GM23248 (cell line): ENCODE measurements around the gene XRN2. TPM values are rescaled to one million over a fixed set of nuclear protein-coding genes. Genes with fewer than 3 reads are reported as not detected.

Experiments
- DNase-seq: peaks from one replicate; pipeline ENCODE4 v3.0.0-alpha.2; 2015
- H2AFZ ChIP-seq: fragments of 200-600 bp; sonication (generic); 2 replicates; pipeline ENCODE4 v1.6.1; 2016; ENCODE audit warnings: antibody characterized with exemption
- H3F3A ChIP-seq: fragments of 200-600 bp; sonication (generic); 2 replicates; pipeline ENCODE4 v1.6.1; 2016; ENCODE audit warnings: mild to moderate bottlenecking, antibody characterized with exemption, mixed run types; ENCODE audit not compliant: insufficient read depth
- H3K27ac ChIP-seq: fragments of 200-600 bp; sonication (generic); 2 replicates; pipeline ENCODE4 v1.5.1; 2016; ENCODE audit warnings: mild to moderate bottlenecking
- H3K27me3 ChIP-seq: fragments of 200-600 bp; sonication (generic); replicated peaks from 2 replicates; pipeline ENCODE4 v1.6.1; 2016; ENCODE audit warnings: mild to moderate bottlenecking; ENCODE audit not compliant: insufficient read depth
- H3K36me3 ChIP-seq: fragments of 200-600 bp; sonication (generic); 2 replicates; pipeline ENCODE4 v1.6.1; 2016; ENCODE audit warnings: low read depth, mild to moderate bottlenecking
- H3K4me1 ChIP-seq: fragments of 200-600 bp; sonication (generic); 2 replicates; pipeline ENCODE4 v1.6.1; 2016; ENCODE audit warnings: mild to moderate bottlenecking; ENCODE audit not compliant: insufficient read depth
- H3K4me2 ChIP-seq: fragments of 200-600 bp; sonication (generic); one replicate; pipeline ENCODE4 v1.6.1; 2016; ENCODE audit warnings: mild to moderate bottlenecking; ENCODE audit not compliant: unreplicated experiment
- H3K4me3 ChIP-seq: fragments of 200-600 bp; sonication (generic); 2 replicates; pipeline ENCODE4 v1.5.1; 2016; ENCODE audit warnings: mild to moderate bottlenecking
- H3K79me2 ChIP-seq: fragments of 200-600 bp; sonication (generic); 2 replicates; pipeline ENCODE4 v1.6.1; 2016; ENCODE audit warnings: mild to moderate bottlenecking; ENCODE audit not compliant: insufficient read depth
- H3K9ac ChIP-seq: fragments of 200-600 bp; sonication (generic); 2 replicates; pipeline ENCODE4 v1.6.1; 2016; ENCODE audit warnings: mild to moderate bottlenecking
- H3K9me2 ChIP-seq: fragments of 200-600 bp; sonication (generic); 2 replicates; pipeline ENCODE4 v1.6.1; 2016; ENCODE audit warnings: mixed run types, mild to moderate bottlenecking, moderate library complexity; ENCODE audit not compliant: insufficient read depth
- H3K9me3 ChIP-seq: fragments of 200-600 bp; sonication (generic); one replicate; pipeline ENCODE4 v1.6.1; 2017; ENCODE audit warnings: low read depth
- H4K20me1 ChIP-seq: fragments of 200-600 bp; sonication (generic); 2 replicates; pipeline ENCODE4 v1.6.0; 2016; ENCODE audit not compliant: insufficient read depth
- EZH2 ChIP-seq: fragments of 200-600 bp; sonication (generic); IDR thresholded peaks from 2 replicates; pipeline ENCODE4 v1.6.1; 2018; ENCODE audit warnings: antibody characterized with exemption, mild to moderate bottlenecking; ENCODE audit not compliant: insufficient read depth, poor library complexity, severe bottlenecking
- EZH2phosphoT487 ChIP-seq: fragments of 200-600 bp; sonication (generic); IDR thresholded peaks from 2 replicates; pipeline ENCODE4 v1.6.1; 2018; ENCODE audit warnings: antibody characterized with exemption, moderate library complexity, mild to moderate bottlenecking, low read depth; ENCODE audit not compliant: insufficient read depth
- WGBS, 2 experiments: methylation state at CpG; one replicate each; pipeline ENCODE4 v1.1.6; 2015 to 2017; ENCODE audit warnings: low lambda C conversion rate in 2 of 2, low coverage in 1 of 2; ENCODE audit errors: missing lambda C conversion rate in 2 of 2; 5-methylcytosine and 5-hydroxymethylcytosine counted together
- in situ Hi-C: fragments of 300-500 bp; cut with MboI; formaldehyde crosslinking; loops from 2 replicates; pipeline ENCODE4 v1.15.0; 2020
- polyA plus RNA-seq: library from polyadenylated mRNA; unstranded; fragments of >200 nt; fragmentation: Nextera tagmentation; extraction: Ambion mirVana; gene quantifications from 2 replicates; pipeline ENCODE4 v1.2.1, GENCODE V29; 2016
- total RNA-seq: library from RNA; depleted of rRNA; stranded (reverse); fragments of >200 nt; shearing (Covaris generic); gene quantifications from 2 replicates; pipeline ENCODE4 v1.2.3, GENCODE V29; 2014

The XRN2 gene
- total and polyA plus RNA-seq, 2 experiments from 2014 or later = 55.0 to 78.9 TPM

DNA sequence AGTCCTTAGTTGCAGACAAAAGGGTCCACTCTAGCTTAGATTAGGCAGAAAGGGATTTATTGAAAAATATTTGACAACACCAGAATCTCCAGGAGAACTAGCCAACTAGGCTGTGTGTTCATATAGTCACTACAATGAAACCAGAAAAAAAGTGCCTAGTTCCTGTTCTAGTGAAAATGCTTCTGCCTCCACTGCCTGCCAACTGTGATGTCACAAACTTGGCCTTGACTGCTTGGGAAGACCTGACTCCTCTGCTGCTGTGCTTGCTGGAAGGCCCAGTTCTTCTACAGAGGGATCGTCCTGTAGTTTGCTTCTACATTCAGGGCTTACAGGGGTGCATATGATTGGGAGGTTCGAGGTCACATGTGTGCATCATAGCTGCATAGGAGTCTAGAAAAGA lies 40.3 kb upstream of the XRN2 start:
- Histone ChIP-seq H3F3A (no peaks in the 10 kb centered on the region), H3K36me3 (no peaks in the 10 kb centered on the region), H3K9ac (no peak overlapping the region), H3K4me2 (no peak overlapping the region), H3K27ac (no peak overlapping the region), H3K4me3 (no peak overlapping the region), H3K9me3 (no peaks in the 10 kb centered on the region), H3K27me3 (no peaks in the 10 kb centered on the region), H2AFZ (no peak overlapping the region), H3K79me2 (no peaks in the 10 kb centered on the region), H4K20me1 (no peaks in the 10 kb centered on the region), H3K4me1 (no peaks in the 10 kb centered on the region), H3K9me2 (no peaks in the 10 kb centered on the region)
- 15 to 38% methylated on average over 2 of the region's 2 CpGs for WGBS, 2 experiments
- TF ChIP-seq EZH2phosphoT487 = no peak
- TF ChIP-seq EZH2 = no peak
- in situ Hi-C loops = no loop called here
- no peak for DNase-seq

GRCh38 chr20:21265261-21266190 lies 37.6 kb upstream of the XRN2 start:
- no peaks in the 10 kb centered on the region for H3K4me1 ChIP-seq
- no peak overlapping the region for H2AFZ ChIP-seq
- in situ Hi-C loops = no loop called here
- no peaks in the 10 kb centered on the region for H3F3A ChIP-seq
- no peak overlapping the region for H3K4me3 ChIP-seq
- no peak overlapping the region for H3K27ac ChIP-seq
- no peak for DNase-seq
- TF ChIP-seq EZH2phosphoT487 = no peak
- TF ChIP-seq EZH2 = no peak
- no peaks in the 10 kb centered on the region for H3K9me3 ChIP-seq
- no peaks in the 10 kb centered on the region; the same call in 1 of the 2 replicates for H3K27me3 ChIP-seq
- H3K9ac ChIP-seq = no peak overlapping the region
- no peaks in the 10 kb centered on the region for H4K20me1 ChIP-seq
- H3K9me2 ChIP-seq = no peaks in the 10 kb centered on the region
- H3K4me2 ChIP-seq = no peak overlapping the region
- no peaks in the 10 kb centered on the region for H3K79me2 ChIP-seq
- no peaks in the 10 kb centered on the region for H3K36me3 ChIP-seq
- WGBS, 2 experiments = 29 to 32% methylated on average over 15 of the region's 15 CpGs

DNA sequence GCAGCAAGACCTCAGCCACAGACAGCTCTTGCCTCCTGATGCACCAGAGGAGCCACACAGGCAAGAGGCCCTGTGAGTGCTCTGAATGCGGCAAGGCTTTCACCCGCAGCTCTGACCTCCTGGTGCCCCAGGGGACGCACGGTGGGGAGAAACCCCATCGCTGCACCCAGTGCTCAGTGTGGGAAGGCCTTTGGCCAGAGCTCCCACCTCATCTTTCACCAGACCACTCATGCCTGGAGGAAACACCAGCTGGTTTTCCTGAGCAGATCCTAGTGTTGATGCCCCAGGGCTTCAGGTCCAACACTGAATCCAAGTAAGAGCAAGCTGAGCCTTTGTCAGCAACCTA lies 37.0 kb upstream of the XRN2 start:
- Histone ChIP-seq H4K20me1 (no peaks in the 10 kb centered on the region), H3K4me3 (no peak overlapping the region), H3K9me2 (no peaks in the 10 kb centered on the region), H3K9me3 (no peaks in the 10 kb centered on the region), H2AFZ (no peak overlapping the region), H3K36me3 (no peaks in the 10 kb centered on the region), H3K27ac (no peak overlapping the region), H3K4me1 (no peaks in the 10 kb centered on the region), H3K4me2 (no peak overlapping the region), H3K9ac (no peak overlapping the region), H3K27me3 (no peaks in the 10 kb centered on the region; the same call in 1 of the 2 replicates), H3K79me2 (no peaks in the 10 kb centered on the region), H3F3A (no peaks in the 10 kb centered on the region)
- TF ChIP-seq EZH2 (no peak), EZH2phosphoT487 (no peak)
- in situ Hi-C loops = no loop called here
- no peak for DNase-seq
- WGBS, 2 experiments = 46 to 69% methylated on average over 5 of the region's 5 CpGs

GRCh38 chr20:21269772-21270171 lies 33.4 kb upstream of the XRN2 start:
- no peaks in the 10 kb centered on the region for H3K36me3 ChIP-seq
- H3K9me2 ChIP-seq = no peaks in the 10 kb centered on the region
- H2AFZ ChIP-seq = no peak overlapping the region
- H3K4me2 ChIP-seq = no peak overlapping the region
- in situ Hi-C loops = no loop called here
- H3K79me2 ChIP-seq = no peaks in the 10 kb centered on the region
- no peaks in the 10 kb centered on the region for H3K4me1 ChIP-seq
- H3K27ac ChIP-seq = no peak overlapping the region
- no peaks in the 10 kb centered on the region for H3K9me3 ChIP-seq
- H3K9ac ChIP-seq = no peak overlapping the region
- no peak overlapping the region for H3K4me3 ChIP-seq
- TF ChIP-seq EZH2phosphoT487 = no peak
- no peak for TF ChIP-seq EZH2
- WGBS, 2 experiments = 23 to 26% methylated on average over 2 of the region's 2 CpGs
- no peaks in the 10 kb centered on the region; the same call in 1 of the 2 replicates for H3K27me3 ChIP-seq
- no peaks in the 10 kb centered on the region for H4K20me1 ChIP-seq
- no peak for DNase-seq
- no peaks in the 10 kb centered on the region for H3F3A ChIP-seq
